ENCODE measurements around the gene SLC15A2. TPM values are rescaled to one million over a fixed set of nuclear protein-coding genes. Genes with fewer than 3 reads are reported as not detected.

The SLC15A2 gene
- polyA plus RNA-seq, 12 donors = 16.9 to 96.8 (median 50.7) TPM; not detected in 1

GRCh38 chr3:121975702-121976302 is 81.6 kb downstream of the SLC15A2 start:
- no peak for DNase-seq

GRCh38 chr3:121976727-121977126 is 82.5 kb downstream of the SLC15A2 start:
- no peak for DNase-seq

GRCh38 chr3:121979246-121979645 is 85.0 kb downstream of the SLC15A2 start:
- DNase-seq = no peak

- no peak for DNase-seq
Observed at GRCh38 chr3:121979734-121980449, 85.7 kb downstream of the SLC15A2 start.

- no peak for DNase-seq
Observed at GRCh38 chr3:121980450-121980796, 86.2 kb downstream of the SLC15A2 start.

GRCh38 chr3:121981473-121981872 is 87.3 kb downstream of the SLC15A2 start:
- no peak for DNase-seq

GRCh38 chr3:121985846-121986245 is 91.6 kb downstream of the SLC15A2 start:
- no peak for DNase-seq

- no peak for DNase-seq
Observed at GRCh38 chr3:121988146-121988545, 93.9 kb downstream of the SLC15A2 start.

GRCh38 chr3:121989943-121990342 is 95.7 kb downstream of the SLC15A2 start:
- no peak for DNase-seq

- no peak for DNase-seq
Observed at GRCh38 chr3:121992601-121993560, 98.7 kb downstream of the SLC15A2 start.

Other genes with a start within 250 kb of the SLC15A2 start
- gene HCLS1, start 233.5 kb upstream of the SLC15A2 start, polyA plus RNA-seq (ENCODE audit: insufficient read length in 12 of 12) = 10 to 100 TPM in 1 of 12 donors, 1 to 10 TPM in 10, not detected in 1; 5.2 to 33.2 (median 6.2) TPM
- gene GOLGB1, start 144.7 kb upstream of the SLC15A2 start, polyA plus RNA-seq (ENCODE audit: insufficient read length in 12 of 12) = 10 to 100 TPM; 40.2 to 63.3 (median 47.9) TPM
- gene IQCB1, start 59.3 kb upstream of the SLC15A2 start, polyA plus RNA-seq (ENCODE audit: insufficient read length in 12 of 12) = 10 to 100 TPM in 11 of 12 donors, not detected in 1; 15.5 to 32.3 (median 20.6) TPM
- gene EAF2, start 59.2 kb upstream of the SLC15A2 start, polyA plus RNA-seq (ENCODE audit: insufficient read length in 12 of 12) = 10 to 100 TPM in 4 of 12 donors, 1 to 10 TPM in 7, not detected in 1; 5.7 to 19.5 (median 9.7) TPM
- under 1 TPM in 10 of 12 donors, not detected in 2; 0.17 to 0.82 (median 0.50) TPM for gene ILDR1, start 127.8 kb downstream of the SLC15A2 start, polyA plus RNA-seq (ENCODE audit: insufficient read length in 12 of 12)
- gene CD86, start 161.0 kb downstream of the SLC15A2 start, polyA plus RNA-seq (ENCODE audit: insufficient read length in 12 of 12) = 1 to 10 TPM in 10 of 12 donors, not detected in 2; 1.7 to 4.8 (median 2.7) TPM

Measured in muscle of arm (tissue), 12 donors.